HG03280 (cell line): ENCODE data around the gene POFUT2.

ENCODE experiments used
- ATAC-seq: cut with Tn5 transposase; IDR thresholded peaks from one replicate; pipeline ENCODE4 v1.9.1; 2021; ENCODE audit warnings: mild to moderate bottlenecking, moderate library complexity; ENCODE audit not compliant: unreplicated experiment

The POFUT2 gene

GRCh38 chr21:45299026-45299863 is 11.6 kb upstream of the POFUT2 start:
- no peak for ATAC-seq

GRCh38 chr21:45297869-45298268 is 10.2 kb upstream of the POFUT2 start:
- ATAC-seq, result no peak

GRCh38 chr21:45297329-45297728 is 9.6 kb upstream of the POFUT2 start:
- ATAC-seq, result no peak

- no peak for ATAC-seq
Observed at GRCh38 chr21:45296638-45297037, 8.9 kb upstream of the POFUT2 start.

GRCh38 chr21:45295576-45296365 is 8.1 kb upstream of the POFUT2 start:
- ATAC-seq, result no peak

GRCh38 chr21:45294509-45295291 is 7.0 kb upstream of the POFUT2 start:
- no peak for ATAC-seq

- no peak for ATAC-seq
Observed at GRCh38 chr21:45293726-45294401, 6.2 kb upstream of the POFUT2 start.

GRCh38 chr21:45293220-45293725 is 5.6 kb upstream of the POFUT2 start:
- ATAC-seq, result no peak

GRCh38 chr21:45292399-45293219 is 4.9 kb upstream of the POFUT2 start:
- no peak for ATAC-seq

- no peak for ATAC-seq
Observed at GRCh38 chr21:45291613-45292398, 4.1 kb upstream of the POFUT2 start.

- no peak for ATAC-seq
Observed at GRCh38 chr21:45290948-45291612, 3.4 kb upstream of the POFUT2 start.

- ATAC-seq, result no peak
Observed at GRCh38 chr21:45289655-45290515, 2.2 kb upstream of the POFUT2 start.

GRCh38 chr21:45289134-45289533 is 1.4 kb upstream of the POFUT2 start:
- ATAC-seq, result no peak

- ATAC-seq, result no peak
Observed at GRCh38 chr21:45288441-45288841, 746 bp upstream of the POFUT2 start.

- ATAC-seq, result no peak
Observed at GRCh38 chr21:45286671-45287437, 841 bp downstream of the POFUT2 start.

GRCh38 chr21:45285266-45285931 is 2.3 kb downstream of the POFUT2 start:
- ATAC-seq, result no peak
